ENCODE results near the gene SIN3A.

DNA sequence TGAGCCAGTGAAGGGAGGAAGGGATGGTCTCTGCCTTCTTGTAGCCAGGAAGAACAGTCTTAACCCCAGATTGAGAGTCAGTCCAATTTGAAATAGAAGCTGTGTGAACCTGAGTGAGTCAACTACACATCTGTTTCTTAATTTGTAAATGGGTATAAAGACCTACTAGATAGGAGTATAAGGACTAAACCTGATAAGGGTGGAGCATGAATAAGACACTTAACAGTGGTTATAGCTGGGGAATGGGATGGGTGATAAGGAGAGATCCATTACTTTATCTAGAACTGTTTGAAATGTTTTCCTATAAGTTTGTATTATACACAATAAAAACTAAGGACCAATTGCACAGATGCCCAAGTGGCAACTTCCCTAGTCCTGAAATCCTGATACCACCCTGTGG lies 84.5 kb downstream of the SIN3A start:
- no peak for TF ChIP-seq NFE2L2 (IDR thresholded peaks at IDR 0.05; ENCODE audit: low read depth, low read length)
- TF ChIP-seq, protein P1, sequence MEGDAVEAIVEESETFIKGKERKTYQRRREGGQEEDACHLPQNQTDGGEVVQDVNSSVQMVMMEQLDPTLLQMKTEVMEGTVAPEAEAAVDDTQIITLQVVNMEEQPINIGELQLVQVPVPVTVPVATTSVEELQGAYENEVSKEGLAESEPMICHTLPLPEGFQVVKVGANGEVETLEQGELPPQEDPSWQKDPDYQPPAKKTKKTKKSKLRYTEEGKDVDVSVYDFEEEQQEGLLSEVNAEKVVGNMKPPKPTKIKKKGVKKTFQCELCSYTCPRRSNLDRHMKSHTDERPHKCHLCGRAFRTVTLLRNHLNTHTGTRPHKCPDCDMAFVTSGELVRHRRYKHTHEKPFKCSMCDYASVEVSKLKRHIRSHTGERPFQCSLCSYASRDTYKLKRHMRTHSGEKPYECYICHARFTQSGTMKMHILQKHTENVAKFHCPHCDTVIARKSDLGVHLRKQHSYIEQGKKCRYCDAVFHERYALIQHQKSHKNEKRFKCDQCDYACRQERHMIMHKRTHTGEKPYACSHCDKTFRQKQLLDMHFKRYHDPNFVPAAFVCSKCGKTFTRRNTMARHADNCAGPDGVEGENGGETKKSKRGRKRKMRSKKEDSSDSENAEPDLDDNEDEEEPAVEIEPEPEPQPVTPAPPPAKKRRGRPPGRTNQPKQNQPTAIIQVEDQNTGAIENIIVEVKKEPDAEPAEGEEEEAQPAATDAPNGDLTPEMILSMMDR (conservative IDR thresholded peaks at IDR 0.05; ENCODE audit: low read depth, low read length): no peak
- TF ChIP-seq, protein P2, sequence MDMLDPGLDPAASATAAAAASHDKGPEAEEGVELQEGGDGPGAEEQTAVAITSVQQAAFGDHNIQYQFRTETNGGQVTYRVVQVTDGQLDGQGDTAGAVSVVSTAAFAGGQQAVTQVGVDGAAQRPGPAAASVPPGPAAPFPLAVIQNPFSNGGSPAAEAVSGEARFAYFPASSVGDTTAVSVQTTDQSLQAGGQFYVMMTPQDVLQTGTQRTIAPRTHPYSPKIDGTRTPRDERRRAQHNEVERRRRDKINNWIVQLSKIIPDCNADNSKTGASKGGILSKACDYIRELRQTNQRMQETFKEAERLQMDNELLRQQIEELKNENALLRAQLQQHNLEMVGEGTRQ (IDR thresholded peaks at IDR 0.05; ENCODE audit: low read depth, low read length): no peak
- TF ChIP-seq POLR2A (IDR thresholded peaks at IDR 0.05; ENCODE audit: low read depth, low read length): no peak
- TF ChIP-seq FOS (IDR thresholded peaks at IDR 0.05; ENCODE audit: low read depth, low read length): no peak
- TF ChIP-seq RAD21 (IDR thresholded peaks at IDR 0.05; ENCODE audit: low read length): no peak

Measured in IMR-90 (cell line).